H1 (cell line): Measurements from ENCODE around the gene SAA2. TPM values are rescaled to one million over a fixed set of nuclear protein-coding genes. Genes with fewer than 3 reads are reported as not detected.

Source experiments
- ATF3 ChIP-seq: IDR thresholded peaks from 2 replicates; pipeline ENCODE4 v1.6.1; 2011; ENCODE audit warnings: low read depth, mild to moderate bottlenecking, low read length; ENCODE audit not compliant: insufficient read depth
- CEBPB ChIP-seq: IDR thresholded peaks from 2 replicates; pipeline ENCODE4 v1.6.1; 2012; ENCODE audit warnings: low read depth, low read length
- CTBP2 ChIP-seq: IDR thresholded peaks from 2 replicates; pipeline ENCODE4 v1.7.0; 2011; ENCODE audit warnings: borderline replicate concordance, mild to moderate bottlenecking, moderate library complexity, mixed read lengths, low read length; ENCODE audit not compliant: insufficient read depth, insufficient read length
- EP300 ChIP-seq, 2 experiments: IDR thresholded peaks; 1 replicate in 1 of 2; 2 replicates in 1 of 2; pipeline ENCODE4 v1.6.1; 2011 to 2012; ENCODE audit warnings: low read depth in 2 of 2, low read length in 2 of 2, mild to moderate bottlenecking in 2 of 2, borderline replicate concordance in 1 of 2, inconsistent platforms in 1 of 2, moderate library complexity in 1 of 2
- PHF8 ChIP-seq: fragments of 200-600 bp; sonication (generic); conservative IDR thresholded peaks from 2 replicates; pipeline ENCODE4 v1.7.1; 2012; ENCODE audit warnings: low read depth, mild to moderate bottlenecking, inconsistent platforms, low read length, moderate library complexity
- POU5F1 ChIP-seq: IDR thresholded peaks from 2 replicates; pipeline ENCODE4 v1.6.1; 2011; ENCODE audit warnings: low read depth, mild to moderate bottlenecking, low read length, moderate library complexity
- TAF7 ChIP-seq: optimal IDR thresholded peaks from 2 replicates; pipeline ENCODE3; 2011; ENCODE audit warnings: low read depth, mild to moderate bottlenecking, inconsistent platforms, low read length, moderate library complexity, borderline replicate concordance
- polyA plus RNA-seq, 7 experiments: library from polyadenylated mRNA; depleted of rRNA in 3 of 7; stranded (reverse) in 5 of 7; unstranded in 2 of 7; fragments of >200 nt in 5 of 7; fragments of 200-250 nt in 2 of 7; gene quantifications; 1 replicate in 5 of 7; 2 replicates in 1 of 7; 4 replicates in 1 of 7; pipeline versions ENCODE4 v1.2.1 to v1.2.3, GENCODE V29; 2011 to 2013; ENCODE audit warnings: missing spikeins in 2 of 7, mixed read lengths in 2 of 7
- total RNA-seq: library from RNA; stranded (reverse); fragmentation: NEBNext Ultra II Directional; extraction: Animal tissue kit (Norgen Biotek cat#: 25700); gene quantifications from 2 replicates; pipeline ENCODE4 v1.2.1, GENCODE V29; 2021

The SAA2 gene
- total and polyA plus RNA-seq, 2 of the 8 experiments (the other 6 are each of a cell fraction or from before 2014, with no cell fraction given): not detected

GRCh38 chr11:18233912-18234311 lies 14.6 kb downstream of the SAA2 start (continued):
- TF ChIP-seq ATF3: no peak
- TF ChIP-seq CEBPB: no peak
- no peak for TF ChIP-seq POU5F1
- TF ChIP-seq CTBP2: no peak
- TF ChIP-seq PHF8: no peak
- no peak for TF ChIP-seq TAF7
- no peak for TF ChIP-seq EP300 (IDR thresholded peaks at IDR 0.05; ENCODE audit: borderline replicate concordance in 1 of 2, low read depth in 2 of 2, low read length in 2 of 2)
